Endometrial microvascular endothelial cells (primary cell): Measurements from ENCODE around the gene RANBP9. TPM values are rescaled to one million over a fixed set of nuclear protein-coding genes. Genes with fewer than 3 reads are reported as not detected.

Experiments used
- in situ Hi-C: cut with HindIII; loops from 2 replicates; pipeline ENCODE4 v1.10.0; 2017; ENCODE audit warnings: low sequenced_read_pairs, low pct_unique_long_range_greater_than_20kb; ENCODE audit errors: inconsistent ontology term
- total RNA-seq: library from RNA; depleted of rRNA; stranded (reverse); fragments of >200 nt; gene quantifications from one replicate; pipeline ENCODE4 v1.2.3, GENCODE V29; 2015; ENCODE audit errors: inconsistent ontology term

RANBP9 gene
- total RNA-seq, 1 donor from 2014 or later: 26.0 TPM

DNA sequence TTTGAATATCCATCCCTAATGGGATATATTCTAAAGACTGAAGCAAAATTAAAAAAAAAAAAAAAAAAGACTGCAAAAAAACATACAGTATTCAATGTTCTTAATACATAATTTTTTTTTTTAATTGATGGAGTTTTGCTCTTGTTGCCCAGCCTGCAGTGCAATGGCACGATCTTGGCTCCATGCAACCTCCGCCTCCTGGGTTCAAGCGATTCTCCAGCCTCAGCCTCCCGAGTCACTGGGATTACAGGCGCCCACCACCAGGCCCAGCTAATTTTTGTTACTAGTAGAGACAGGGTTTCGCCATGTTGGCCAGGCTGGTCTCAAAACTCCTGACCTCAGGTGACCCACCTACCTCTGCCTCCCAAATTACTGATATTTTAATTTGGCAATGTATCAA, 29.3 kb downstream of the RANBP9 start:
- in situ Hi-C loops: no loop called here

- in situ Hi-C loops: no loop called here
Measured at GRCh38 chr6:13681305-13682061, 30.2 kb downstream of the RANBP9 start.

GRCh38 chr6:13680448-13680968, 31.1 kb downstream of the RANBP9 start:
- in situ Hi-C loops: no loop called here

GRCh38 chr6:13679996-13680395, 31.6 kb downstream of the RANBP9 start:
- in situ Hi-C loops: no loop called here

DNA sequence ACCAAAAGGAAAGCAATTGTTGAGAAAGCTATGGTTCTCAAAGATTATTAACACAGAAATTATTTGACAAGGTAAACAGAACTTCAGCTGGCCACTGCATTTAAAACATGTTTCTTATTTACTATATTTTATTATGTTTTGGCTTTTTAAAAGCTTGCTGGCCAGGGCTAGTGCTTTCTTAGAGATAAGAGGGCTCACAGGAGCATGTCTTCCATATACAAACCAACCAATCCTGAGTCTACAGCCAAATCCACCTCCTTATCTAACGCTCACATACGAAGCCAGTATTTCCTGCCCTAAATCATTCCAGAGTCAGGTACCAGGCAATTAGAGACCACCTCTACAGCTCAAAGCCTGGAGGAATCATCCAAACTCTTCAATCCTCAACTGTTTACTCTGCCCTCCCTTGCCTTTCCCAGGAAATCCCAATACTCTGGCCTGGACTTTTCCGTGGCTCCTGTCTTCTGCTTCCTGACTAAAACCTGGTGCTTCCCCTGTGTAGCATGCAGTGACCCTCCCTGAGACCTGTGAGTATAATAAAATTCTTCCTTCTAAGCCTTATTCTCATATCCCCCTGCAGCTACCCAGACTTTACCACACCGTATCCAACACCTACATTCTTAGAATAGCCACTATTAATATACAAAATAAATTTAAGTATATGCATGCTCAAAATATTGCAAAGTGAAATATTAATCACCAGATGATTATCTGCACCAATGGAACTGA, 33.2 kb downstream of the RANBP9 start:
- in situ Hi-C loops: no loop called here

- in situ Hi-C loops: no loop called here
Measured at GRCh38 chr6:13677878-13678254, 33.8 kb downstream of the RANBP9 start.

GRCh38 chr6:13676551-13677156, 35.0 kb downstream of the RANBP9 start:
- in situ Hi-C loops: no loop called here

- in situ Hi-C loops: no loop called here
Measured at GRCh38 chr6:13674533-13675190, 37.0 kb downstream of the RANBP9 start.

DNA sequence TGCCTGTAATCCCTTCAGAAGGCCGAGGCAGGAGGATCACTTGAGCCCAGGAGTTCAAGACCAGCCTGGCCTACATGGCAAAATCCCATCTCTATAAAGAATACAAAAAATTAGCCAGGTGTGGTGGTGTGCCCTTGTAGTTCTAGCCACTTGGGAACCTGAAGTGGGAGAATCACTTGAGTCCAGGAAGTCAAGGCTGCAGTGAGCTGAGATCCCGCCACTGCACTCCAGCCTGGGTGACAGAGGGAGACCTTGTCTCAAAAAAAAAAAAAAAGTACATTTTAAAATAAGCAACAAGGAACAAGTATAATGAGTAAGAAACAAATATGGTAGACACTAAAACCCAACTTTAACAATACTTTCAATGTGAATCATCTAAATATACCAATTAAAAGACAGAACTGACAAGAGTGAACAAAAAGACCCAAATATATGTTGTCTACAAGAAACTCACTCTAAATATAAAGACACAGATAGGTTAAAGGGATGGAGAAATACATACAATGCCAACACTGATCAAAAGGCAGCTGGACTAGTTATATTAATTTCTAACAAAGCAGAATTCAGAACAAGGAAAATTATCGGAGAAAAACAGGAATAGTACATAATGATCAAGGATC, 37.7 kb downstream of the RANBP9 start:
- in situ Hi-C loops: no loop called here

GRCh38 chr6:13673368-13673767, 38.3 kb downstream of the RANBP9 start:
- in situ Hi-C loops: no loop called here

- in situ Hi-C loops: no loop called here
Measured at GRCh38 chr6:13672904-13673303, 38.7 kb downstream of the RANBP9 start.

DNA sequence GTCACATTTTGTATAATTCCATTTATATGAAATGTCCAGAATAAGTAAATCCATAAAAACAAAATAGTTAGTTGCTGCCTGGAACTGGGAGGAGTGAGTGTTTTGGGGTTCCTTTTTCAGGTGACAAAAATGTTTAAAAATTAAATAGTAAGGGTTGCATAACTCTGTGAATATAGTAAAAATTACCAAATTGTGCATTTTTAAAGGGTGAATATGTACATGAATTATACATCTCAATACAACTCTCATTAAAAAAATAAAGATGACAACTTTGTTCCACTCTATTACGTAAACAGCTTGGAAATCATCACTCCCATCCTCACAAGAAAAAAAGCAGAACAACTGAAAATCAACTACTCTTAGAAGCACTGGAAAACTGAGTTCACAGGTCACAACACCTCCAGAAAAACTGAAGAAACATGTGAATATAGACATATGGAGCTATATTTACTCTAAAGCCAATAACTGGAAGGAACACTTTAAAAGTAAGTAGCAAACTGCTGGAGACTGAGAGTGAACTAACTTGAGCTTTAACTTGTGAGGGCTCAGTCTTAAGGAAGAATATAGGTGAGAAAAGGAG, 40.0 kb downstream of the RANBP9 start:
- in situ Hi-C loops: no loop called here

GRCh38 chr6:13669476-13669875, 42.2 kb downstream of the RANBP9 start:
- in situ Hi-C loops: no loop called here

DNA sequence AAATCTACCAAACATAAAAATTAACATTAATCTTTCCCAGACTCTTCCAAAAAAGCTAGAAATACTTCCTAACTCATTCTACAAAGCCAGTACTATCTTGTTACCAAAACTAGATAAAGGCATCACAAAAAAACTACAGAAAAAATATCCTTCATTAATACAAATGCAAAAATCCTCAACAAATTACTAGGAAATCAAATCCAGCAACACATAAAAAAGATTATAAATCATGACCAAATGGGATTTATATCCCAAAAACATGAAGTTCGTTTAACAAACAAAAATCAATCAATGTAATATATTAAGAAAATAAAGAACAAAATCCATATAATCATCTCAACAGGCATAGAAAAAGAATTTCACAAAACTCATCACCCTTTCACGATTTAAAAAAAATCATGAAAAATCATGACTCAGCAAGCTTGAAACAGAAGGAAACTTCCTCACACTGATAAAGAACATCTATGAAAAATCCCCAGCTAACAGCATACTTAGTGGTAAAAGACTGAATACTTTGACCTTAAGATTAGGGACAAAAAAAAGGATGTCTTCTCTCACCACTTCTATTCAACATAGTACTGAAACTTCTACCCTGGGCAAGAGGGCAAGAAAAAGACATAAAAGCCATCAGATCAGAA, 43.2 kb downstream of the RANBP9 start:
- in situ Hi-C loops: no loop called here

GRCh38 chr6:13667655-13668054, 44.0 kb downstream of the RANBP9 start:
- in situ Hi-C loops: no loop called here

- in situ Hi-C loops: no loop called here
Measured at GRCh38 chr6:13666194-13667105, 45.2 kb downstream of the RANBP9 start.

DNA sequence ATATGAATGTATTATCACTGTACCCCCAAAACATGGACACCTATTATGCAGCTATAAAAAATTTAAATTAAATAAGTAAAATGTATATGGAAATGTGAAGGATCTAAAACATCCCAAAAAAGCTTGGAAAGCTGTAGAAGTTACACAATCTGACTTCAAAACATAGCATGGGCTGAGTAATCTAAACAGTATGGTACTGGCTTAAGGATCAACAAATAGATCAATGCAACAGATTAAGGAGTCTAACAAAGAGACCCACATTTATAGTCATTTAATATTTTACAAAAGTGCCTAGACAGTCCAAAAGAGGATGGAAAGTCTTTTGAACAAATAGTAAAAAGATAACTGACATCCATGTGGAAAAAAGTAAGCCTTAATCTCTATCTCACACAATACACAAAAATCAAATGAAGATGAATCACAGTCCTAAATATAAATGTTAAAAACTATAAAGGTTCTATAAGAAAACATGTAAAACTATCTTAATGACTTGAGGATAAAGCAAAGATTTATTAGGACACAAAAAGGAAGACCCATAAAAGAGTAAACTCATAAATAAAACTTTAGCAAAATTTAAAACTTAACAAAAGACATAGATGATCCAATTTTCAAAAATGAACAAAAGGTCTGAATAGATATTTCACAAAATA, 46.8 kb downstream of the RANBP9 start:
- in situ Hi-C loops: no loop called here
